Panc1 (cell line): ENCODE results near the gene NECAB2. TPM values are rescaled to one million over a fixed set of nuclear protein-coding genes. Genes with fewer than 3 reads are reported as not detected.

Experiments
- ATAC-seq: fragments of 200-7000 bp; cut with Tn5 transposase; 2 replicates; pipeline ENCODE4 v1.9.1; 2020; ENCODE audit warnings: mild to moderate bottlenecking, moderate library complexity
- BruUV-seq: library from RNA; stranded (reverse); fragments of 400-500 nt; replicated peaks from 2 replicates; lab custom pipeline; 2021; lab: Mats Ljungman, UMichigan
- CTCF ChIA-PET: fragments of 300-600 bp; sonication (Branson Sonifier 250); formaldehyde crosslinking; loops from one replicate; lab custom pipeline; 2022; ENCODE audit warnings: antibody characterized with exemption; lab: Charles Lee
- POLR2A ChIA-PET: fragments of 300-600 bp; sonication (Branson Sonifier 250); formaldehyde crosslinking; loops from one replicate; lab custom pipeline; 2022; ENCODE audit warnings: antibody characterized with exemption; lab: Charles Lee
- DNase-seq: peaks from one replicate; pipeline ENCODE4 v3.0.0-alpha.2; 2010; ENCODE audit warnings: low read depth, low spot score
- H3K27ac ChIP-seq: 2 replicates; pipeline ENCODE4 v1.5.1; 2011; ENCODE audit warnings: mild to moderate bottlenecking, low read length, inconsistent platforms
- H3K27me3 ChIP-seq: fragments of 200-500 bp; sonication (Bioruptor generic); 2 replicates; pipeline ENCODE4 v1.6.0; 2014; ENCODE audit warnings: low read length, inconsistent platforms; ENCODE audit not compliant: control insufficient read depth, insufficient read depth
- H3K36me3 ChIP-seq: fragments of 200-500 bp; sonication (Bioruptor generic); 2 replicates; pipeline ENCODE4 v1.5.1; 2014; ENCODE audit warnings: inconsistent platforms, mild to moderate bottlenecking, low read length, moderate library complexity; ENCODE audit not compliant: control insufficient read depth, insufficient read depth
- H3K4me1 ChIP-seq: 2 replicates; pipeline ENCODE4 v1.5.1; 2011; ENCODE audit warnings: inconsistent platforms, mild to moderate bottlenecking, low read length, moderate library complexity; ENCODE audit not compliant: control insufficient read depth, insufficient read depth
- H3K4me3 ChIP-seq, 2 experiments: 2 replicates each; pipeline ENCODE4 v1.5.1; 2011 to 2012; ENCODE audit warnings: low read depth in 2 of 2, low read length in 2 of 2, mild to moderate bottlenecking in 2 of 2, inconsistent platforms in 1 of 2, moderate library complexity in 1 of 2
- H3K9me3 ChIP-seq: fragments of 200-500 bp; sonication (Bioruptor generic); 2 replicates; pipeline ENCODE4 v1.5.1; 2014; ENCODE audit warnings: low read depth, mild to moderate bottlenecking, inconsistent platforms, low read length, moderate library complexity; ENCODE audit not compliant: control insufficient read depth, insufficient read depth
- CTCF ChIP-seq: fragments of 450-650 bp; IDR thresholded peaks from 2 replicates; pipeline ENCODE4 v1.5.1; 2017; ENCODE audit warnings: mild to moderate bottlenecking
- POLR2AphosphoS5 ChIP-seq: IDR thresholded peaks from 2 replicates; pipeline ENCODE4 v1.6.1; 2012; ENCODE audit warnings: mild to moderate bottlenecking, low read depth, low read length, moderate library complexity
- REST ChIP-seq, 2 experiments: IDR thresholded peaks; 2 replicates each; pipeline ENCODE4 v1.6.1; 2011 to 2012; ENCODE audit warnings: low read depth in 2 of 2, control low read depth in 1 of 2, low read length in 1 of 2, mild to moderate bottlenecking in 1 of 2, moderate library complexity in 1 of 2; ENCODE audit not compliant: insufficient read depth in 1 of 2
- SIN3A ChIP-seq: IDR thresholded peaks from 2 replicates; pipeline ENCODE4 v1.6.1; 2012; ENCODE audit warnings: low read depth, mild to moderate bottlenecking, low read length, moderate library complexity, borderline replicate concordance; ENCODE audit not compliant: insufficient read depth
- TCF7L2 ChIP-seq: IDR thresholded peaks from 2 replicates; pipeline ENCODE4 v1.6.1; 2011; ENCODE audit warnings: mild to moderate bottlenecking, low read depth, low read length, inconsistent platforms
- in situ Hi-C: cut with HindIII; loops from 2 replicates; pipeline ENCODE4 v1.10.0; 2016; ENCODE audit warnings: low sequenced_read_pairs, low pct_unique_long_range_greater_than_20kb
- intact Hi-C: fragments of 100-400 bp; cut with micrococcal nuclease; formaldehyde crosslinking; loops from one replicate; pipeline ENCODE4 v1.10.0; 2022; ENCODE audit not compliant: unreplicated experiment
- total RNA-seq: library from RNA; stranded (reverse); gene quantifications from one replicate; pipeline ENCODE4 v1.2.1, GENCODE V29; 2021; ENCODE audit not compliant: unreplicated experiment

NECAB2 gene
- total RNA-seq, 1 experiment from 2014 or later: 0.33 TPM

GRCh38 chr16:83935005-83935857 is 32.8 kb upstream of the NECAB2 start:
- Histone ChIP-seq H3K4me1 (no peaks in the 10 kb centered on the region), H3K36me3 (no peaks in the 10 kb centered on the region), H3K27ac (no peak overlapping the region), H3K4me3 (no peak overlapping the region), H3K9me3 (no peaks in the 10 kb centered on the region), H3K27me3 (no peaks in the 10 kb centered on the region)
- ATAC-seq: no peak
- ChIA-PET CTCF (no interaction called here), POLR2A (no interaction called here)
- DNase-seq: no peak
- BruUV-seq: no TSS peak
- in situ Hi-C loops (no loop called here), intact Hi-C loops (no loop called here)
- TF ChIP-seq REST (IDR thresholded peaks at IDR 0.05; ENCODE audit: insufficient read depth in 1 of 2, low read depth in 2 of 2, low read length in 1 of 2) (no peak), TCF7L2 (no peak), SIN3A (no peak), POLR2AphosphoS5 (no peak), CTCF (no peak)

- no TSS peak for BruUV-seq
- TF ChIP-seq TCF7L2 (no peak), SIN3A (no peak), CTCF (no peak), POLR2AphosphoS5 (no peak), REST (IDR thresholded peaks at IDR 0.05; ENCODE audit: insufficient read depth in 1 of 2, low read depth in 2 of 2, low read length in 1 of 2) (no peak)
- ChIA-PET POLR2A (no interaction called here), CTCF (no interaction called here)
- H3K9me3 ChIP-seq: no peaks in the 10 kb centered on the region
- intact Hi-C loops (no loop called here), in situ Hi-C loops (no loop called here)
- no peaks in the 10 kb centered on the region for H3K4me1 ChIP-seq
- no peak overlapping the region for H3K4me3 ChIP-seq
- H3K27me3 ChIP-seq: no peaks in the 10 kb centered on the region
- DNase-seq (no peak), ATAC-seq (0 out of 2 replicates have a peak, but pooled peaks have one; percentile 18)
- no peaks in the 10 kb centered on the region for H3K36me3 ChIP-seq
- H3K27ac ChIP-seq: no peak overlapping the region
Measured at GRCh38 chr16:83935858-83936255, 32.2 kb upstream of the NECAB2 start.
